OCI-LY3 (cell line): ENCODE data around the gene PLD5.

Experiments
- H2AFZ ChIP-seq: fragments of 200-600, 300-600 bp; shearing (Covaris generic); 2 replicates; pipeline ENCODE4 v1.6.0; 2014; ENCODE audit warnings: antibody characterized with exemption, low read depth, low read length
- H3K27ac ChIP-seq: fragments of 200-600, 300-600 bp; sonication (generic); 2 replicates; pipeline ENCODE4 v1.5.1; 2014; ENCODE audit warnings: mild to moderate bottlenecking, low read length, moderate library complexity, mixed read lengths
- H3K27me3 ChIP-seq: fragments of 200-600, 300-600 bp; sonication (generic); 2 replicates; pipeline ENCODE4 v1.6.1; 2014; ENCODE audit warnings: low read depth, low read length, mixed read lengths
- H3K36me3 ChIP-seq: fragments of 200-600, 300-600 bp; sonication (generic); replicated peaks from 2 replicates; pipeline ENCODE3; 2014; ENCODE audit warnings: low read depth, low read length, mixed read lengths
- H3K4me1 ChIP-seq: fragments of 300-600, 200-600 bp; sonication (generic); 2 replicates; pipeline ENCODE4 v1.6.1; 2014; ENCODE audit warnings: low read length, mixed read lengths
- H3K4me2 ChIP-seq: fragments of 200-600, 300-600 bp; sonication (generic); 2 replicates; pipeline ENCODE4 v1.6.1; 2014; ENCODE audit warnings: low read length, mixed read lengths
- H3K4me3 ChIP-seq: fragments of 300-600, 200-600 bp; sonication (generic); 2 replicates; pipeline ENCODE4 v1.5.1; 2014; ENCODE audit warnings: antibody characterized with exemption, mild to moderate bottlenecking, low read length, moderate library complexity
- H3K79me2 ChIP-seq: fragments of 300-600, 200-600 bp; shearing (Covaris generic); 2 replicates; pipeline ENCODE4 v1.6.1; 2014; ENCODE audit warnings: mild to moderate bottlenecking, low read length, mixed read lengths
- H3K9ac ChIP-seq: fragments of 300-600, 200-600 bp; shearing (Covaris generic); 2 replicates; pipeline ENCODE4 v1.6.0; 2014; ENCODE audit warnings: mild to moderate bottlenecking, low read length, moderate library complexity
- H3K9me3 ChIP-seq: fragments of 200-600, 300-600 bp; shearing (Covaris generic); 2 replicates; pipeline ENCODE4 v1.6.1; 2014; ENCODE audit warnings: low read length, mixed read lengths; ENCODE audit not compliant: insufficient read depth
- H4K20me1 ChIP-seq: fragments of 200-600, 300-600 bp; sonication (generic); 2 replicates; pipeline ENCODE4 v1.6.1; 2016; ENCODE audit warnings: low read length, mixed read lengths; ENCODE audit not compliant: insufficient read depth
- CTCF ChIP-seq: fragments of 200-600, 300-600 bp; sonication (generic); IDR thresholded peaks from 2 replicates; pipeline ENCODE4 v1.5.1; 2014; ENCODE audit warnings: antibody characterized with exemption, low read length, low read depth
- EZH2phosphoT487 ChIP-seq: fragments of 200-600 bp; shearing (Covaris generic); IDR thresholded peaks from 2 replicates; pipeline ENCODE4 v1.6.1; 2018; ENCODE audit warnings: antibody characterized with exemption, mixed run types, low read depth

PLD5 gene

GRCh38 chr1:242449661-242450060 is 74.8 kb downstream of the PLD5 start:
- TF ChIP-seq CTCF, result no peak
- no peak for TF ChIP-seq EZH2phosphoT487
- no peak overlapping the region for H3K27ac ChIP-seq
- H2AFZ ChIP-seq, result no peak overlapping the region
- no peaks in the 10 kb centered on the region for H3K79me2 ChIP-seq
- H3K9me3 ChIP-seq, result no peaks in the 10 kb centered on the region
- no peak overlapping the region for H3K4me2 ChIP-seq
- H3K9ac ChIP-seq, result no peak overlapping the region
- no peaks in the 10 kb centered on the region for H3K4me1 ChIP-seq
- H4K20me1 ChIP-seq, result no peaks in the 10 kb centered on the region
- H3K36me3 ChIP-seq, result no peaks in the 10 kb centered on the region
- peaks cover 27% of the 10 kb centered on the region for H3K27me3 ChIP-seq
- no peak overlapping the region for H3K4me3 ChIP-seq

- Histone ChIP-seq H3K79me2 (no peaks in the 10 kb centered on the region), H3K4me3 (no peak overlapping the region), H3K4me2 (no peak overlapping the region), H3K9ac (no peak overlapping the region), H2AFZ (no peak overlapping the region), H3K4me1 (no peaks in the 10 kb centered on the region), H4K20me1 (no peaks in the 10 kb centered on the region), H3K27me3 (peaks cover 27% of the 10 kb centered on the region), H3K36me3 (no peaks in the 10 kb centered on the region), H3K9me3 (no peaks in the 10 kb centered on the region), H3K27ac (no peak overlapping the region)
- TF ChIP-seq CTCF, result no peak
- TF ChIP-seq EZH2phosphoT487, result no peak
Observed at GRCh38 chr1:242448910-242449645, 75.4 kb downstream of the PLD5 start.

- no peak overlapping the region for H3K27ac ChIP-seq
- no peaks in the 10 kb centered on the region for H3K36me3 ChIP-seq
- H3K9ac ChIP-seq, result no peak overlapping the region
- H3K4me3 ChIP-seq, result no peak overlapping the region
- peaks cover 22% of the 10 kb centered on the region for H3K27me3 ChIP-seq
- no peak overlapping the region for H2AFZ ChIP-seq
- no peak for TF ChIP-seq EZH2phosphoT487
- no peak for TF ChIP-seq CTCF
- H3K4me1 ChIP-seq, result no peaks in the 10 kb centered on the region
- no peaks in the 10 kb centered on the region for H3K9me3 ChIP-seq
- H4K20me1 ChIP-seq, result no peaks in the 10 kb centered on the region
- no peak overlapping the region for H3K4me2 ChIP-seq
- no peaks in the 10 kb centered on the region for H3K79me2 ChIP-seq
Observed at GRCh38 chr1:242447689-242448088, 76.8 kb downstream of the PLD5 start.

GRCh38 chr1:242440757-242441156 is 83.7 kb downstream of the PLD5 start:
- Histone ChIP-seq H4K20me1 (no peaks in the 10 kb centered on the region), H3K4me2 (no peak overlapping the region), H3K9ac (no peak overlapping the region), H3K4me1 (no peaks in the 10 kb centered on the region), H2AFZ (no peak overlapping the region), H3K36me3 (no peaks in the 10 kb centered on the region), H3K27me3 (0 out of 2 replicates have a peak, but pooled peaks cover 2% of the 10 kb centered on the region), H3K27ac (no peak overlapping the region), H3K4me3 (no peak overlapping the region), H3K79me2 (no peaks in the 10 kb centered on the region), H3K9me3 (no peaks in the 10 kb centered on the region)
- TF ChIP-seq EZH2phosphoT487, result no peak
- TF ChIP-seq CTCF, result no peak
